Measurements from ENCODE around the gene VN1R5. TPM values are rescaled to one million over a fixed set of nuclear protein-coding genes. Genes with fewer than 3 reads are reported as not detected.

VN1R5 gene
- total RNA-seq, 1 donor from 2014 or later: not detected

DNA sequence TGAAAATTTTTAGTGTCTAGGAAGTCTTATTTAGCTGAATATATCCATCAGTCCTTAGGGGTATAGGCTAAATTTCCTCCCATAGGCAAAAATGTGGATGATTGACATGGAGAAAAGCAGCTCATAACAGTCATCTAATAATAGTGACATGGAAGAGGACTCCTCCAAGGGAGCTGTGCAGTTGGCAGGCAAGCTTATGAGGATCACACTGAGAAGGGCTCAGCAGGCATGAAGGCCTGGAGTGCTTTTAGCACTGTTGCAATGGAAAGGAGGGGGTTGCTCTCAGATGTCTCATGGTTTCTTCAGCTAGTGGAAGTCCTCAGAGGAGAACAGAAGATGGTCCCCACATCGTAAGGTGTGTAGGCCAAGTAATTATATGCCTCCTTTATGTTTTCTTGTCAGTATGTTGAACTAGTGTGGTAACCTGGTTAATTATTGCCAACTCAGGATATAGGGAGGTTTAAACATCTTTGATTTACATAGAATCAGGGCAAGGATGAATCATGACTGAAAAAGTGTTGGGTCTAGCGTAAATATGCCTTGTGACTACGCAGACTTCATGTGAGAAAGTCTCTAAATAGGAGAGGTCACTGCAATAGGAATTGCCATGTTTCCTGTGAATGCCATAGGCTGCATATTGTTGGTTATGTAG, 18.9 kb downstream of the VN1R5 start:
- Histone ChIP-seq H3K4me1 (no peaks in the 10 kb centered on the region), H3K27me3 (ENCODE audit: low read depth) (no peaks in the 10 kb centered on the region), H3K4me3 (no peak overlapping the region), H3K9me3 (replicated peaks) (peaks cover 28% of the 10 kb centered on the region), H3K36me3 (no peaks in the 10 kb centered on the region), H3K27ac (replicated peaks) (no peak overlapping the region)
- intact Hi-C loops (cut with micrococcal nuclease): no loop called here
- no peak for DNase-seq
- TF ChIP-seq, protein P1, sequence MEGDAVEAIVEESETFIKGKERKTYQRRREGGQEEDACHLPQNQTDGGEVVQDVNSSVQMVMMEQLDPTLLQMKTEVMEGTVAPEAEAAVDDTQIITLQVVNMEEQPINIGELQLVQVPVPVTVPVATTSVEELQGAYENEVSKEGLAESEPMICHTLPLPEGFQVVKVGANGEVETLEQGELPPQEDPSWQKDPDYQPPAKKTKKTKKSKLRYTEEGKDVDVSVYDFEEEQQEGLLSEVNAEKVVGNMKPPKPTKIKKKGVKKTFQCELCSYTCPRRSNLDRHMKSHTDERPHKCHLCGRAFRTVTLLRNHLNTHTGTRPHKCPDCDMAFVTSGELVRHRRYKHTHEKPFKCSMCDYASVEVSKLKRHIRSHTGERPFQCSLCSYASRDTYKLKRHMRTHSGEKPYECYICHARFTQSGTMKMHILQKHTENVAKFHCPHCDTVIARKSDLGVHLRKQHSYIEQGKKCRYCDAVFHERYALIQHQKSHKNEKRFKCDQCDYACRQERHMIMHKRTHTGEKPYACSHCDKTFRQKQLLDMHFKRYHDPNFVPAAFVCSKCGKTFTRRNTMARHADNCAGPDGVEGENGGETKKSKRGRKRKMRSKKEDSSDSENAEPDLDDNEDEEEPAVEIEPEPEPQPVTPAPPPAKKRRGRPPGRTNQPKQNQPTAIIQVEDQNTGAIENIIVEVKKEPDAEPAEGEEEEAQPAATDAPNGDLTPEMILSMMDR (IDR thresholded peaks at IDR 0.05; ENCODE audit: borderline replicate concordance): no peak

DNA sequence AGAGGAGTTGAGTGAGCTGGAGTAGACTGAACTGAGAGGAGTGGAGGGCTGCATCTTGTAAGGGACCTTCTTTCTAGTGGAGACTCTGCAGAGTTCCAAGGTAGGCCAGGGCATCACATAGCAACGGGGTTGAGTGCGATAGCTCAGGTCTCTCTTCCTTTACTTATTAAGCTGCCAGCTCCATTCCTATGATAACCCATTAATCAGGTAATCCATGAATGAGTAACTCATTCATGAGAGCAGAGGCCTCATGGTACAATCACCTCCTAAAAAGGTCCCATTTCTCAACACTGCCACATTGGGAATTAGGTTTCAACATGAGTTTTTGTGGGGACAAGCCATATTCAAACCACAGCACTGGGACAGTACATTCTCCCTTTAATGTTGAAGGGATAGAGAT, 21.3 kb downstream of the VN1R5 start:
- Histone ChIP-seq H3K27me3 (ENCODE audit: low read depth) (no peaks in the 10 kb centered on the region), H3K4me3 (no peak overlapping the region), H3K27ac (replicated peaks) (no peak overlapping the region), H3K36me3 (no peaks in the 10 kb centered on the region), H3K4me1 (no peaks in the 10 kb centered on the region), H3K9me3 (replicated peaks) (peaks cover 4% of the 10 kb centered on the region)
- intact Hi-C loops (cut with micrococcal nuclease): no loop called here
- TF ChIP-seq, protein P1 (IDR thresholded peaks at IDR 0.05; ENCODE audit: borderline replicate concordance): no peak
- no peak for DNase-seq

- intact Hi-C loops (cut with micrococcal nuclease): no loop called here
- no peaks in the 10 kb centered on the region for H3K4me1 ChIP-seq
- no peak overlapping the region for H3K27ac ChIP-seq (replicated peaks)
- TF ChIP-seq, protein P1 (IDR thresholded peaks at IDR 0.05; ENCODE audit: borderline replicate concordance): no peak
- H3K27me3 ChIP-seq (ENCODE audit: low read depth): no peaks in the 10 kb centered on the region
- H3K9me3 ChIP-seq (replicated peaks): peaks cover 5% of the 10 kb centered on the region
- no peaks in the 10 kb centered on the region for H3K36me3 ChIP-seq
- DNase-seq: no peak
- H3K4me3 ChIP-seq: no peak overlapping the region
These were observed 25.2 kb downstream of the VN1R5 start for GRCh38 chr1:247281001-247281574.

DNA sequence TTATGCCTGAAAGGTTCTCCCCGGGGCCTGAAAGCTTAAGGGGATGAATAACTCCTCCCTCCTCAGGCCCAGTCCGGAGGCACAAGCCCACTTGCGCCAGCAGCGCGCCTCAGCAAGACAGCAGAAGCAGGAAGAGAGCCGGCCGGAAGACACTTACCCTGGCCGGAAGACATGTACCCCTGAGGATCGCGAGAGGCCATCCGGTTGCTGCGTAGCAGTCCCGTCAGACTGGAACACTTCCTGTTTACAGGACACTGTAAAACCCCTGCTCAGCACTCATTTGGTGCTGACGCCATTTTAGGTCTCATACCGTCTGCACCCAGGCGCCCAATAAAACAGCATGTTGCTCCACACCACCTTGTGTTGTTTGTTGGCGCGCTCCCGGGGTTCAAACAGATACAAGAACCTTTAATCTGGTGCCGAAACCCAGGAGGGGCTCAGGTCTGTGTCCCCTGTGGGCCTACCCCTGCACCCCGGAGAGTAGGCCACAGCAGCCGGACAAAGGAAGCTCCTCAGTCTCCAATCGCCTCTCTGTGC, 30.3 kb downstream of the VN1R5 start:
- H3K4me3 ChIP-seq: no peak overlapping the region
- no peak for DNase-seq
- TF ChIP-seq, protein P1 (IDR thresholded peaks at IDR 0.05; ENCODE audit: borderline replicate concordance): no peak
- no peaks in the 10 kb centered on the region for H3K4me1 ChIP-seq
- no peak overlapping the region for H3K27ac ChIP-seq (replicated peaks)
- no peaks in the 10 kb centered on the region for H3K36me3 ChIP-seq
- H3K27me3 ChIP-seq (ENCODE audit: low read depth): peaks cover 8% of the 10 kb centered on the region
- intact Hi-C loops (cut with micrococcal nuclease): no loop called here
- H3K9me3 ChIP-seq (replicated peaks): peaks cover 19% of the 10 kb centered on the region

DNA sequence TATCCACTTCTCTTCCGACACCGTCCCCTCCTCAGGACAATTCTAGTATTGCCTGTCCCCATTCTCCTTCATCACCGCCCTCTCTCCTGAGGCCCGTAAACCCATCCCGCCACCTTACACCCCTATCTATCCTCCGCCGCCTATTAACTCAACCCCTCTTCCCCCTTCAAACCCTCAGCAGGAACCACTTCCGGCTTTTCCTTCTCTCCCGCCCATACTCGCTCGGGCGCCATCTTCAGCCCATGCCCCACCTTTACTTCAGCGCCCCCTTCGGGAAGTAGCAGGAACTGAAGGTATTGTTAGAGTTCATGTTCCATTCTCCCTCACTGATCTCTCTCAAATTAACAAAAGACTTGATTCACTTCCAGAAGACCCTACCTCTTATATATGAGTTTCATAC, 31.6 kb downstream of the VN1R5 start:
- TF ChIP-seq, protein P1 (IDR thresholded peaks at IDR 0.05; ENCODE audit: borderline replicate concordance): no peak
- DNase-seq: no peak
- peaks cover 20% of the 10 kb centered on the region for H3K27me3 ChIP-seq (ENCODE audit: low read depth)
- intact Hi-C loops (cut with micrococcal nuclease): no loop called here
- no peak overlapping the region for H3K4me3 ChIP-seq
- H3K36me3 ChIP-seq: no peaks in the 10 kb centered on the region
- no peaks in the 10 kb centered on the region for H3K4me1 ChIP-seq
- peaks cover 19% of the 10 kb centered on the region for H3K9me3 ChIP-seq (replicated peaks)
- H3K27ac ChIP-seq (replicated peaks): no peak overlapping the region

Data from left ventricle myocardium inferior (tissue), 1 donor.